Hematopoietic multipotent progenitor cell treated with erythropoietin and hydrocortisone succinate and interleukin-3 and kit ligand, for 6 days (in vitro differentiated cells): ENCODE measurements around the gene LAPTM5.
"Not testable (repeated sequence)": the region's sequence is repeated elsewhere in the genome, so short reads cannot be mapped to it uniquely, and the experiment has no call there.

Experiments
- DNase-seq: peaks from one replicate; pipeline ENCODE4 v3.0.0-alpha.2; 2015

LAPTM5 gene

DNA sequence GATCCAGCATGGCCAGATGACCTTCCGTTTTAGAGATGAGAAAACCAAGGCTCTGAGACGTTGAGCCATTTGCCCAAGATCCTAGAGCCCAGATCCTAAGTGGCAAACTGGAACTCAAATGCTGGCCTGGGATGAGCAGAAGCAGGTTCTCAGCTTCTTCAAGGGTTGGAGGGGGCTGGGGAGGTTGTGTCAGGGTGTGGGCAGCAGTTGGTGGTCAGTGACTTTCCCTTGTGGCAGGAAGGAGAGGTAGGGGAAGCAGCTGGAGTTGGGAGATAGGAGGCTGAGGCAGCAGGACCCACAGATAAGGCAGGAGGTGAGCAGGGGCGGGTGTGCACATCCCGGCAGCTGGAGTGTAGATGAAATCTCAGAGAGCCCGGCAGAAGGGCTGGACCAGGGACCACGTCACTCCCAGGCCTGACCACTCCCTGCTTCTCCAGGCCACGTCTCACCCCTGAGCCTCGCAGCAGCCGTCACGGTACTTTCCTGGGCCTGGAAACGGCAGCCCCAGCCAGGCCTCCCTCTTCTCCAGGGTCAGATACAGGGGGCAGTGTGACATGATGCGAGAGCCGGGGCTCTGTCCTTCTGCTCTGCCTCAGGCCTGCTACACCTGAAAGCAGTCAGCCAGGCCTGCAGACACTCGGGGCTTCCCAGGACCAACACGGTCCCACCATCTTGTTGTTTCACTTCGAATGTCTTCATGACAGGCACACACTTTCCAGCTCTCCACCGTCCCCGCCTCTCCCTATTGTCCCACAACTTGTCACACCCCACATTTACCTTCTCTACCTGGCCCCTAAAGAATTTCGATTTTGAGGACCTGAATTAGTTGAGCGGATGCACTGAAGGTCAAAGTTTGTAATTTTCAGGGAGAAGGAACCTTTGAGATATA lies 11.5 kb upstream of the LAPTM5 start:
- peak; percentile 98 for DNase-seq

DNA sequence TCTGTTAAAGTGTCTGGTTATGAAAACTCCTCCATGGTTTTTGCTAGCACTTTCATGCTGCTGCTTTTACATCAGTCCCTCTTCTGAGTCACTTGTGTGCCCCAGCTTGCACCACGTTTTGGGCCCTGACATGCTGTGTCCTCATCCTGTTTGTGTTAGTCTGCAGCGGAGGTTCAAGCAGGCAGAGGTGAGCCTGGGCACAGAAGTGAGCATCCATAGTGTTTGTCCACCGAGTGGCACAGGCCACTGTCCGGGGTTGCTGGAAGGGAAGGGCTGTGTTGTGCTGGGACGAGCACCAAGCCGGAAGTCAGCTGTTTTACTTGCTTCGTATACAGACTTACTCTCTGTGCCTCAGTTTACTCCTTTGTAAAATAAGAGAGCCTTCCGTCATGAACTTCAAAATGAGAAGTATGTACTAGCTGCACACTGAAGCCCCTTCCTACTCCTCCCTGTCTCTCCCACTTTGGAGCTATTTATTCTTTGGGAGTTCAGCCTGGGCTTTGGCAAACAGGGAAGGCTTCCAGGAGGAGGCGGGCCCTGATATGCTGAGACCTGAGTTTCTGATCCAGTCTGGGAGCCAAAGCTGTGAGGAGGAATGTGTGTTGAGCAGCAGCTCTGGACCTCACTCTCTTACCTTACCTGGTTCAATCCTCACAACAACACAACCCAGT lies 10.7 kb upstream of the LAPTM5 start:
- DNase-seq: peak; percentile 56

DNA sequence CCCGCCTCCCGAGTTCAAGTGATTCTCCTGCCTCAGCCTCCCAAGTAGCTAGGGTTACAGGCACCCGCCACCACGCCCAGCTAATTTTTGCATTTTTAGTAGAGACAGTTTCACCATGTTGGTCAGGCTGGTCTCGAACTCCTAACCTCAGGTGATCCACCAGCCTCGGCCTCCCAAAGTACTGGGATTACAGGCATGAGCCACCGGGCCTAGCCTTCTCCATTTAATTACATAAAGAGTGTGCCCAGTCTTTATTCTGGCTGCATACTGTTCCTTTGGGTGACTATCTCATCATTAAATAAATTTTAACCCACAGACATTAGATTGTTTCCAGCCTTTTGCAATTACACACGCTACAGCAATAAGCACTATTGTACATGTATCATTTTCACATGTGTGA lies 9.4 kb upstream of the LAPTM5 start:
- DNase-seq: not testable (repeated sequence)

DNA sequence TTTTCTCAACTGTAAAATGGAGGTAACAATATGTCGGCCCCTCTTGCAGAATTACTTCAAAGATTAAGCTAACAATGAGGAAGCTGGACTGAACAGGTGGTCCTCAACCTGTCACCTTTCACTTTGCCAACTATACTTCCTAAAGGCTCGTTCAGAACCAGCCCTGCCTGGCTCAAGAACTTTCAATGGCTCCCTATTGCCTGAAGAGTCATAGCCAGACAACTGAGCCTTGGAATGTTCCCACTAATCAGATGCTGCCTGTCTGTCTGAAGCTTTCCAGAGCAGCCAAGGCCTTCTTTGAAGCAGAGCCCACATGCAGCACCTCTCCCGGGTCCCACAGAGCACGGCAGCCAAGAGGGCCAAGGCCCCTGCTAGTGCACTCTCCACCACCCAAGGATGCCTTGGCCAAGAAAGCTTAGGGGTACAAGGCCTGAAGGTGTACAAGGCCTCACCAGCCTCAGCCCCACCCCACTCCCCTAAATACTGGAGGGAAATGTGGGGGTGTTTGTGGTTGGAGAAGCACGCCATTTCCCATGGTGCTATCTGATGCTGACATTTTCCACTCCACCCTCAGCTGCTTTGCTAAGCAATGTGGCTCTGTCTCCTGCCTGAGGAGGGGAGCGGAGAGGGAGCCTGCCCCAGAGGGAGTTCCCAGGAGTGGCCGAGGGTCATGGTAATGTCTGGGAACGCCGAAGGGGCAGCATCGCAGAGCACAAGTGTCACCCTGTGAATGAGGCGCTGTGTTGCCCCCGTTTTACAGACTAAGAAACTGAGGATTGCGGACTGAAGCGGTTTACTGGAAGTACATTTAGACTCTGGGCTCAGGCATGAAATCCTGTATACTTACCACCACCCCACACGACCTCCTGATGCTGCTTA lies 8.2 kb upstream of the LAPTM5 start:
- DNase-seq: peak; percentile 83

DNA sequence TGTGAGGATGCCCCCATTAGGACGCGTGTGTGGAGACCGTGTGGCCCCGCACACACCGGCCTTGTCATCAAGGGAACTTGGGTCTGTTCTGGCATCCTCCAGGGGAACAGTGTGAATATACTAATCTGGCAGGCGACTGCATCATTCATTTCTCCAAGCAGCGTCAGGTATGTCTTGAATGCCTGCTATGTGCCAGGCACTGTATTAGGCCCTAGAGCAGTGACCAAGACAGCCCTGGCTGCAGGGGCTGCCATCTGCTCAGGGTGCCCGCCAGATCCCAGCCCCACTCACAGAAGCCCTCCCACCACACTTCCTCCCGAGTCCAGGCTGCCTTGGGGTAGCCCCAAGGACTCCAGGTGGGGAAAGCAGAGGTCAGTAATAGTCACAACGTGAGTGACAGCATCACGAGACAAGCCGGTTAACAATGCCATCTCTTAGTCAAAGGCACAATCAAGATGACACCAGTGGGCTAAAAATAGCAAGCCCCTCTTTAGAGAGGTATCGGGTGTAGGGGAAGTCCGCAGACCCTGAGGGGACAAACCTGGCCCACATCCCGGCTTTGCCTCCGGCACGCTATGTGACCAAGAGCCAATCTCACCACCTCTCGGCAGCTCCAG lies 7.5 kb upstream of the LAPTM5 start:
- no peak for DNase-seq

DNA sequence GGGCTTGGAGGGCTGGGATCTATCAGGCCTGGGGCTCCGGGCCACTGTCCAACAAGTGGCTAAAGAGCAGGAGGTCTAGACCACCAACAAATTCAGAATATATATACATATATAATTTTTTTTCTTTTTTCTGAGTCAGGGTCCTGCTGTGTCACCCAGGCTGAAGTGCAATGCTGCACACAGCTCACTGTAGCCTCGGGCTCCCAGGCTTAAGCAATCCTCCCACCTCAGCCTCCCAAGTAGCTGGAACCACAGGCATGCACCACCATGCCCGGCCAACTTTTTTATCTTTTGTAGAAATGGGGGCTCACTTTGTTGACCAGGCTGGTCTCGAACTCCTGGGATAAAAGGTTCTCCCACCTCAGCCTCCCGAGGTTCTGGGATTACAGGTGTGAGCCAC lies 6.8 kb upstream of the LAPTM5 start:
- no peak for DNase-seq

DNA sequence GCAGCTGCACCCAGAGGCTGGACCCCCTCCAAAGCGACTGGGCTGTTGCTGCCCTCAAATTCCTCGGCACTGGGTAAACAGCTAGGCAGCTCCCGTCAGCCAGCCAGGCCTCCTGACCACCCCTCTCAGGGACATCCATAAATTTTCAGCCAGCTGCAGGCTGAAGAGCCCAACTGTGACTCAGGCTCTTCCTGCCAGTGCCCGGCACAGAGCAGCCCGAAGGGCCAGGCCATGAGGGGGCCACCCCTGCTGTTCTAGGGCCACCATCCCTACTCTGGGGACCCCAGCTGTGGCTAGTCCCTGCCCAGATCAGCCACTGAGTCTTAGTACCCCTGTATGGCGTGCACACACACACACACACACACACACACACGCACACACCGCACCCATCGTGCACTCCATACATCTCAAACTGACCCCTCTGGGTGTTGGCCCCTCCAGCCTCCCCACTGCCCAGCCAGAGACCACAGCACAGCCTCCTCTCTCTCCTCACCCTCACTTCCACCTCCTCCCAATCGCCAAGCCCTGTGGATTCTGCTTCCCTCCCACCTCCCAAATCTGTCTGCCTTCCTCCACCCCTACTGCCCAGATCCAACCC lies 6.2 kb upstream of the LAPTM5 start:
- DNase-seq: no peak

DNA sequence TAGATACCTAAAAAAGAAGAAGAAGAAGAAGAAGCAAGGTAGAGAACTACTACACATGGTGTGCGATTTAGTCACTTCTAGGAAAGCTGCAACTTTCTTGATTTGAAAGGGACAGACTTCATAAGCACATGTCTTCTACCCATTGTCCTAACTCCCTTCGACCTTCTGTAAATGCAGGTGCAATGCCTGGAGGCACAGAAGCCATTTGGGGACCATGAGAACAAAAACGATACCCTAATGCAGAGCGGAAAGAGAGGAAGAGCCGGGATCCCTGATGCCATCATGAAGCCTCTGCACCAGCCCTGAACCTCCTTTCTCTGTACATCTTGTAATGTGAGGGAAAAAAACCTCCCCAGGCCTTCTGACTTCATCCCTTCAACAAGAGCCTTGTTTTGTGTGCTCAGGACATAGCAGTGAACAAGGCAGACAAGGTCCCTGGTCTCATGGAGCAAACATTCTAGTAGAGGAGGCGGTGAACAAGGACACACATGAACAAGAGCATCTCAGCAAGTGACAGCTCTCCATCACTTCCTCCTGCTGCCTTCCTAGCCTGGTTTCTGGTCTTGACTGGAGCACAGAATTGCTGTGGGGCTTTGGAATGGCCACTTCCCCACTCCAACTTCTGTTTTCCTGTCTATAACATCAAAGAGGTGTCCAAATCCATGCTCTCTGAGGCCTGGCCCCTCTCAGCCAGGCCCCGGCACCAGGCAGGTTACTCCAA lies 5.5 kb upstream of the LAPTM5 start:
- peak; percentile 16 for DNase-seq

DNA sequence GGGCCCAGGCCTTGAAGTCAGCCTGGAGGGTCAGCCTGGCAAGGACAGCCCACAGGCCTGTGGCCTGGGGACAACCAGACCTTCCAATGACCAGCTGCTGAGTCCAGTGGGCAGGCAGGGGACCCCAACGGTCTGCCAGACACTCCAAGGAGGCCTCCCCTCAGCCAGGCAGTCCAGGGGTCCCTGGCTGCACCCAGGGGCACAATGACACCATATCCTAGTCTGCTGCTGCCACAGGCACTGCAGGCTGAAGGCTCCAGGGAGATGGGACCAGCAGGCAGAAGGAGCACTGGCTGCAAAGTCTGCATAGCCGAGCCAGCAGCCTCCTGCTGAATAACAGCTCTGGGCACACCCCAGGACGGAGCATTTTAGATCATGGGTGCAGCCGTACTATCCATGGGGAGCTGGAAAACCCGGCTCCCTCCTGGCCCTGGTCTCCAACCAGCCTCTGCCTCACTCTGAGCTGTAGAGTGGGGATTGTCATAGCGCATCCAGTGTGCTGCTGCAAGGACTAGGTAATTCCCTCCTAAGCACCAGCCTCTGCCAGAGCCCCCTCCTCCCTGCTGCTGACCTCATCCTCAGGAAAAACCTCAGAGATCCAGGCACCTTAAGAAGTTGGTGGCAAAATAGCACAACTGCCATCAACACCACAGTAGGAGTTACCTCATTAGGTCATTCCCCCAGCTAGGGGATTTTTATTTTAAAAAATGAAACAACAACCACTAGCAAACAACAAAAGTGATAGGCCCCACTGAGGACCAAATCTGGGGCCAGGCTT lies 4.8 kb upstream of the LAPTM5 start:
- DNase-seq: peak; percentile 12

DNA sequence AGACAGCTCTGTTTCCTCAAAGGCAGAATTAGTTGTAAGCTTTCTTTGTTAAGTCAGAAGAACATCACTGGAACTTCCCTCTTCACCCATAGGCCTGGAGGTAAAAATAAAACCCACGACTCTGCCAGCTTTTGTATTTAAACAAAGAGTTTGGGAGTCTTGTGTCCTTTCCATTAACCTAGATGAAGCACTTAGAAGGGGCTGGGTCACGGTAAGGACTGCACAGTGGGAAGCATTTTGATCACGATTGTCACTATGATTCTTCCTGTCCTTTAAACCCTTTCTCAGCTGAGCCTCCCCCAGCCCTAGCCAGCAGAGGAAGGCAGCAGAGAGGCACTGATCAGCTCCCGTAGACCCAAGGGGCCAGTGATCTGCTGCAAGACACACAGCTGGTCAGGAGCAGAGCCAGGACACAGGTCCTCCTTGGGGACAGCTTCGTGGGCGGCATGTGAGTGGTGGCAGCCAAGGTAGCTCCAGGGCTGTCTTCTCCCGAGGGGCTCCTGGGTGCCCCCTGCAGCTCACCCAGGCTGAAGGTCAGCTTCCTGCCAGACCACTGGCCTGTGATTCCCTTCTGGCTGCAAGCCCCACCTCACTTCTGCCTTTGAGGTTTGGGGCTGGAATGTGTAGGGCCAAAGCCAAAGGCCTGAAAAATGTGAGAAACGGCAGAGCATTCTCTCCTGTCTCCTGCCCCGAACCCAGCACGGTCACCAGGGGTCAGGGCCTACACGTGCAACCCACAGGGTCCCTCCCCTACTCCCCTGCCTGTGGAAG lies 4.0 kb upstream of the LAPTM5 start:
- DNase-seq: peak; percentile 58

DNA sequence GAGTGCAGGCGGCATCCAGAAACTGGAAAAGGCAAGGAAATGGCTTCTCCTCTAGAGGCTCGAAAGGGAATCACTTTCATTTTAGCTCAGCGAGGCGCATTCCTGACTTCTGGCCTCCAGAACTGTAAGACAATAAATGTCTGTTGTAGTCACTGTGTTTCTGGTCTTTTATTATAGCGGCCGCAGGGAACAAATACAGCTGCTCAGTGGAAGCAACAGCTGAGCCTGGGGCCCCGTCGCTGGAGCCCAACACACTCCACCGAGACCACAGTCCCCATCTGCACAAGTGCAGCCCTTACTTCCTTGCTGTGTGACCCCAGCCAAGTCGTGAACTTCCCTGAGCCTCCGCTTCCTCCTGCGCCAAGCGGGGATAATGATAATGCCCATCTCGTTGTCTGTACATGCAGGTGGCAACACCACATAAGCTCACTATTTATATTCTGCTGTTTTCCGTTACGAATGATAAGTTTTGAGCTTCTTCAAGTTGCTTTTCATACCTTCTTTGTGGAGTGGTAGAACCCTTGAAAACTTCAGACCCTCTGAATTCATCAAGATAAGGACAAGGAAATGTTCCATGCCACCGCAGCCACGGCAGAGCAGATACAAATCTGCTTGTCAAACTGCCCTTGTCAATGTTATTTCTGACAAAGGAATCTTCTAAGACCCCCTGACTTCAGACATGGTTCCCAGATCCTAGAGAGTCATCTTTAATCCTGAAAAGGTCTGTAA lies 3.2 kb upstream of the LAPTM5 start:
- peak; percentile 64 for DNase-seq

DNA sequence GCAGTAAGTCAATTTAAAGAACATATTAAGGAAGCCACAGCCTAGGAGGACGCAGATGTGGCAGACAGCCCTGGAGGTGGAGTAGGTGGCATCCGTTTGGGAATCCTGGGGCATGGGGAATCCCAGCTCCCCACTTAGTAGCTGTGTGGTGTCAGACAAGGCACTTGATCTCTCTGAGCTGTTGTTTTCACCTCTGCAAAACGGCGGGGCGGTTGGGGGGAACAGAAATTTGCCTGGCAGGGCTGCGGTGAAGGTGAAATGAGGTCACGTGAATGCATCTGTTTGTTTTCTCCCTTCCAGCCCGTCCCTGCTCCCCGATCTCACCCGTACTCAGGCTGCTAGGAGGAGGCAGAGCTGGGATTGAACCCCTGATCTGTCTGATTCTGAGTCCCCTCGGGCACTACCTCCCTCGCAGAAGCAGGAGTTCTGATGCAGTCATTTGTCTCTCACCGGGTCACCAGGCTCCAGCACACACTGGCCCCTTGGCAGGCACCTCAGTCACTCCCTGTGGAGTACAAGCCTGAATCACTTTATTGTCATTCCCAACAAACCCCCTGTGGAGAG lies 2.2 kb upstream of the LAPTM5 start:
- no peak for DNase-seq

DNA sequence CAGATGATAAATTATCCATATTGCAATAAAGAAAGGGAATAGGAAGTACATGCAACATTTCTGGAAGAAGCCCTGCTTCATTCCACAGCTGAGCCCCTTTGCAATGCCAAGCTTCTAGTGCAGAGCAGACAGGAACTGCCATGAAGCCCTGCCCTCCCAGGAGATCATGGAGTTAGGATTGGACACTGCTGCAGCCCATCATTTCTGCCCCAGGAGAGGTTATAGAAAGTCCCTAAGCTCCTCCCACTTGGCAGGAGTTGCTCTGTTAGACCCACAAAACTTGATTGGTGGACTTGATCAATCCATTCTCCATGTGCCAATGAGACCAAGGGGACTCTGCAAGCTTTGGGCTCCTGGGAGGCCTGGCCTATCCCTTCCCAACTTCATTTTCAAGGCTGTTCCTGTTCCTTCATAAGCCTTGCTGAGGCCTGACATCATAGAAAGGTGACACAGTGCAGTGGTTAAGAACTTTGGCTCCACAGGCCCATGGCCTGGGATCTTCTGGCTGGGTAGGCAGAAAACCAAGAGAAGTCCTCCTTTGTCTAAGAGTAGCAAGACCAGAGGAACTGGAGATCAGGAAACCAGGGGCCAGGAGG lies 1.3 kb upstream of the LAPTM5 start:
- DNase-seq: peak; percentile 94

DNA sequence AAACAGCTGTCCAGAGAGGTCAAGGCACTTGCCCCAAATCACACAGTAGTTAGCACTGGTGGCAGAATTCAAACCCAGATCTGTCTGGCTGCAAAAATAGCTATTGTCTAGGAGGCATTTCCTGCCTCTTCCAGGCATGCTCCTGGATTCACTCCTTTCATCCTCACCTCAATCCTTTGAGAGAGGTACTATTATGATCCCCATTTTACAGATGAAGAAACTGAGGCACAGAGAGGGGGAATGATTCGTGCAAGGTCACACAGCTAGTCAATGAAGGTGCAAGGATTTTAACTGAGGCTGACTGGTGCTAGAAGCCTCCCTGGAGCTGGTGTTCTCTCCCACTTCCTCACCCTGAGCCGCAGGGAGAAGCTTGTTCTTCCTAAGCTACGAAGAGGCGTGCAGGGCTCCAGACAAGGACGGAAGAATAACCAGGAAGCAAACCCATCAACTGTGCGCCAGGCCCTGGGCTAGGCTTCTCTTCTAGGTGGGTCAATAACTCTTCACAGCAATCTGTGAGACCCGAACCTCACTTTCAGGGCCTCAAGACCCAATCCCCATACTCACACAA lies 631 bp upstream of the LAPTM5 start:
- no peak for DNase-seq

DNA sequence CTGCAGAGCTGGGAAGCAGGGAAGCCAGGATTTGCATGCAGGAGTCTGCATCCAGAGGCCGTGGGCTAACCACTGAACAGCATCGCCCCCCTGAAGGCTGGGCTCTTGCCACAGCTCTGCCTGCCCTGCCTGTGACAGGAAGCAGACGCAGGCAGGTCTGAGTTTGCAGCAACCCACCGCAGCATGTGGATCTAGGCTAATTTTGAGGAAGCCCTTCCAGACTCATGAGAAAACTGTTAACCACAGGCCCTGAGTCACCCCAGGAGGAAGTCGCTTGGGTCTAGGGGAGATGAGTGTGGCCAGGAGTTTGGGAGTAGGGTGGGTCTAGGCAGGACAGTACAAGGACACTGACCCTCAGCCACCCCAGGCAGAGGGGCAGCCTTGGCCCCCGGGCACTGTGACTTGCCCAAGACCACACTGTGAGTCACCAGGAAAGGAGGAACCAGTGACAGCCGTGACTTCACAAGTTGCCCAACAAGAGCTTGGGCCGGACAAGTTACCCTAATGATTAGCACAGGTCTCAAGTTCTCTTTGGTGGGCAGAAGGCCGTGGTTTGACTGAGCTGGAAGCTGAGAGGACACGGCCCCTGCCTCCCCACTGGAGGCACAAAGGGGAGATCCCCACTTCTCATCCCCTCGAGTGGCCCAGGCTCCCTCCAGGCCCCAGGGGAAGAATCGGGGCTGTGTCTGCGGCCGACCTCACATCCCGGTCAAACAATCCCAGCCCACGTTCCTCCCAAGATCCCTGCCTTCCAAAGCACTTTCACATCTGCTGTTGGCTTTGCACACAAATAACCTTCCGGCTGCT lies 826 bp downstream of the LAPTM5 start:
- DNase-seq: peak; percentile 91

DNA sequence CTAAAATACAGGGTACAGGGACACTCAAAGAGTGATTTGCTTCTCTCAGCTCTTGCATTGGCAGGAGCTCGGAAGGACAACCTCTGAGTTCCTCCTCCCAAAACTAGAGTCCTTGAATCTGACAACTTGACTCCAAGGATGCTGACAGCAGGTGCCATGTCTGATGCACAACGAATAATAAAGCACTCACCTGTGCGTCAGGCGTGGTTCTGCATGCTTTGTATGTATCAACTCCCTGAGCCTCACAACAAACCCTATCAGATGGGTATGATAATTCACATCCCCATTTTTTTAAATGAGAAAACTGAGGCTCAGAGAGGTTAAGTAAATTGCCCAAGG lies 1.4 kb downstream of the LAPTM5 start:
- no peak for DNase-seq

DNA sequence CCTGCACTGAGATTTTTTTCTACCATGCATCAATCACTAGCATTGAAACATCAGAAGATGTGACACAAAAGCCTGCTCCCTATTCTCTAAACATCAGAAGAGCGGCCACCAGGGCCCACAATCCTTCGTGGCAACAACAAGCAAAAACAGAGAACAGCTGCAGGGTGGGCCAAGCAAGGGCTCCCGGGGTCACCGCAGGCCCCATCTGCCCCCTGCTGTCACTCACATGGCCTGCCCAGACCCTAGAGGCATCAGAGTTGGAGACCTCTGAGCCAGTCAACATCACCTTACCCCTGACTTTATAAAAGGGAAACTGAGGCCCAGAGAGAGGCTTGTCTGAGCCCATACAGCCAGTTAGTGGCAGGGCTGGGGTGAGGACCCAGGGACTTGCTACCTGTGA lies 1.8 kb downstream of the LAPTM5 start:
- peak; percentile 6 for DNase-seq

DNA sequence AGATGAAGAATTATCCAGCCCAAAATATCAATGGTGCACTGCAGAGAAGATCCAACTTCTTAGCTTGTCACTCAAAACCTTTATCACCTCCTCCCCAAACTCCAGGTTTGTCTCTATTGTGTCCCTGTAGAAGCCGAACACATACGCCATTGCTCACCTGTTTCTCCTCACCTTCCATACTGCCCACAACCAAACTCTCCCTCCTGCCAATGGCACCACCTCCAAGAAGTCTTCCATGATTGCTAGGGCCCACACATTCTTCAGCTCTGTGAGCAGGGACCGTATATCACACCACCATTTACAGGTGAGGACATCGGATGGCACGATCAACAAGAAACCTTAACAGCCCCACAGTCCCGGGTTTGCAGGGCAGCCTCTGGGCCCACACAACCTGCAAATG lies 2.2 kb downstream of the LAPTM5 start:
- no peak for DNase-seq
